CD4-positive, alpha-beta T cell treated with Interleukin-10 for 1 hour (primary cell): ENCODE results near the gene TRIM65.

Experiments
- DNase-seq: peaks from one replicate; pipeline ENCODE4 v3.0.0-alpha.2; 2020

The TRIM65 gene, protein sequence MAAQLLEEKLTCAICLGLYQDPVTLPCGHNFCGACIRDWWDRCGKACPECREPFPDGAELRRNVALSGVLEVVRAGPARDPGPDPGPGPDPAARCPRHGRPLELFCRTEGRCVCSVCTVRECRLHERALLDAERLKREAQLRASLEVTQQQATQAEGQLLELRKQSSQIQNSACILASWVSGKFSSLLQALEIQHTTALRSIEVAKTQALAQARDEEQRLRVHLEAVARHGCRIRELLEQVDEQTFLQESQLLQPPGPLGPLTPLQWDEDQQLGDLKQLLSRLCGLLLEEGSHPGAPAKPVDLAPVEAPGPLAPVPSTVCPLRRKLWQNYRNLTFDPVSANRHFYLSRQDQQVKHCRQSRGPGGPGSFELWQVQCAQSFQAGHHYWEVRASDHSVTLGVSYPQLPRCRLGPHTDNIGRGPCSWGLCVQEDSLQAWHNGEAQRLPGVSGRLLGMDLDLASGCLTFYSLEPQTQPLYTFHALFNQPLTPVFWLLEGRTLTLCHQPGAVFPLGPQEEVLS

DNA sequence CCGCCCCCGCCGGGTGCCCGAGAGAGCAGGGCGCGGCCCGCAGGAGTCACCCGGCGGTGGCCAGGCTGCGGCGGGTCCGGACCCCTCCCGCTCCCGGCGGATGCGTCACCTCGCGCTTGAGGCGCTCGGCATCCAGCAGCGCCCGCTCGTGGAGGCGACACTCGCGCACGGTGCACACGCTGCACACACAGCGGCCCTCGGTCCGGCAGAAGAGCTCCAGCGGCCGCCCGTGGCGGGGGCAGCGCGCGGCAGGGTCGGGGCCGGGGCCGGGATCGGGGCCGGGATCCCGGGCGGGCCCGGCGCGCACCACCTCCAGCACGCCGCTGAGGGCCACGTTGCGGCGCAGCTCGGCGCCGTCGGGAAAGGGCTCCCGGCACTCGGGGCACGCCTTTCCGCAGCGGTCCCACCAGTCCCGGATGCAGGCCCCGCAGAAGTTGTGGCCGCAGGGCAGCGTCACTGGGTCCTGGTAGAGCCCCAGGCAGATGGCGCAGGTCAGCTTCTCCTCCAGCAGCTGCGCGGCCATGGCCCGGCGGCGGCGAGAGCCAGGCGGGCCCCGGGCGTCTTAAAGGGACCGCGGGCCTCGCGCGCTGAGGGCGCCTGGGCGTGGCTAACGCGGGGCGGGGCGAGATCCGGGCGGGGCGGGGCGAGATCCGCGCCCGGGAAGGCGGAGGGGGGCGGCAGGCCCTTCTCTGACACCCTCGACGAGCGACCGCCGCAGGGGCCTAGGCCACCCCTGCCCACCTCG lies at the start of gene TRIM65:
Gene TRIM65 (minus strand): TSS at position 537 of the 745 bp plus-strand sequence. CDS start 14 bp downstream, at position 523.
- peak; percentile 80 for DNase-seq

DNA sequence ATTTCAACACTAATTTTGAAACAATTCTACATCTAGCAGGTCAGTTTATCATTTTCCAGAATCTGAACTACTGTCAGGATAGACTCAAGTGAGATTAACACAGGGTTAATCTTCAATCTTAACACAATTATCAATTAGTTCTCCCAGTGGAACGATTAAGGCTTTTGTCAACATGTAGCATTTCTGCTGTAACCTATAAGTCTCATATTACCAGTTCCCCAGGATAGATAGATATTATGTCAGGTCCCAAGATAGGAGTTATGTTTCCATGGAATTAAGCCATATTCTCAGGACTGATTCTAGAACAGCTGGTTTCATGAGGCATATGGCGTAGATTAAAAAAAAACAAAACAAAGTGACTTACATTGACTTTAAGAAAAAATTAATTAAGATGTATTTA lies 48.5 kb upstream of the TRIM65 start:
- DNase-seq = no peak

DNA sequence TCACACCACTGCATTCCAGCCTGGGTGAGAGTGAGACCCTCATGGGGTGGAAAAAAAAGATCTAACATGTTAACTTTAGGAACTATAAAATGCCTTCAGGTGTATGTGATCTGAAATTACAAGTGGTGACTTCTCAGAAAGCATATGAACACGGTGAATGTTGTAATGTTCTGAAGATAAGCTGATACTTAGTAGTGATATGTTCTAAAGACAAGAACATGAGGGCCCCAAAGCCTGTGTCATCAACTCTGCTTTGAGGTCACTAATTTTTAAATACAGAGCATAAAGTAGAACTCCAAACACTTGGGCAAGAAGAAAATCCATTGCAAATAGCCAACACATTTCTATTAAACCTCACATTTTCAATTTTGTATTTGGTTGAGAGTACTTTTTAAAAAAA lies 46.7 kb upstream of the TRIM65 start:
- no peak for DNase-seq

DNA sequence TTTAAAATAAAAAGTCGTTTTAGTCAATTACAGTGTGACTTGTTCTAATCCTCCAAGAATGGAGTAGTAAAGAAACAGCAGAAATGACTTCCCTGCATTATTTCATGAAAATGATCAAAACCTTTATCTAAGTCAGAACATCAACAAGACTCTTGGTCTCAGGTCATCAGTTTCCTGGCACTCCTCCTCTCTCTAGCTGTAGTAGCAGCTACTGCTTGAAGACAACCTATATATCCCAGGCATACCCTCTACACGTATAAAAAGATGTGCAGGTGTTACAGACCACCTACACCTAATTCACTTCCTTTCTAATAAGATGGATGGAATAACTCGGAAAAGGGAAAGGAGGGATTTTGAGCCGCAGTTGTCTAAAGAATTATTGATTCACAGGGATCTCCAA lies 45.7 kb upstream of the TRIM65 start:
- no peak for DNase-seq

DNA sequence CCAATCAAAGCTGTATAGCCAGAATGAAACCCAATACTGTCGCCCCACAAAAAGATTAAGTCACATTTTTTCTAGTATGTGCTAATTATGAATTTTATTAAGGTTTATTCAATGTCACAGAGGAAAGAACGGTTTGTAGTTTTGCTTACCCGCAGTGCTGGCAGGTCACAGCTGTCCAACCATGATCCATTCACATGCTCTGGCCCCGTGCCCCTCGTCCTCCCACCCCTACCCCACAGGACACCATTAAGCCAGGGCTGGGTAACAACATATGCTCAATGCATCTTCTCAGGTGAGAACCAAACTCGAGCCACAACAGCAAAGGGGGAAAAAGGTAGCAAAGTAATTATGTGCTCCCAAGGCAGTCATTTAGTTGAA lies 44.7 kb upstream of the TRIM65 start:
- no peak for DNase-seq

DNA sequence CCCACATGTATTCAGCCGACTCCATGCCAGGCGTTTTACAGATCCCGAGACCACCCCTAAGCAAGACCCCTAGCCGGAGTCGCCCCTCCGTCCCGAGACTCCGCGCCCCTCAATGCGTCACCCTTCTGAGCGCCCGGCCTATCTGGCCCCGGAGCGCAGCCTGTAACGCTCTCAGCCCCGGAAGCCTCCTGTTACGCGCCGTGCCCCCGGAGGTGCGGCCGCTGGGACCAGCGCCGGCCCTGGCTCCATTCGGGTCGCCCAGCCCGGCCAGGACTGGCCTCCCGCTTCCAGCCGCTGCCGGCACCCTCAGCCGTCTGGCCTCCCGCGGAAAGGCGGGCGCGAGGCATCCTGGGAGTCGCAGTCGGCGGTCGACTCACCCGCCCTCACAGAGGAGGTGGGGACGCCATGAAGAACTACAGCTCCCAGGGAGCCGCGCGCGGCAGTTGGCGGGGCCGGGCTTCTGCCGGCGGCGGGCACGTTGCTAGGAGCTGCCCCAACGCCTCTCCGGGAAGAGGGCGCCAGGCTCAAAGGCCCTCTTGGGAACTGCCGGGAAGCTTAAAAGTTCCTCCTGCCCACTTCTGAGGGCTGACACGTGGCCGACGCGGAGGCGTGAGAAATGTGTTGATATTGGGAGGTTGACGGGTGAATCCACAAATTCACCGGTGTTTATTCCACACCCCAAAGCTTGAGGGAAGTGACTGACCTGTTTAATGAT lies 44.1 kb upstream of the TRIM65 start, which contains the start of gene FBF1:
Gene FBF1 (minus strand): TSS at position 316 of the 715 bp plus-strand sequence. CDS start 2,893 bp downstream, outside the sequence.
- DNase-seq = peak; percentile 88

DNA sequence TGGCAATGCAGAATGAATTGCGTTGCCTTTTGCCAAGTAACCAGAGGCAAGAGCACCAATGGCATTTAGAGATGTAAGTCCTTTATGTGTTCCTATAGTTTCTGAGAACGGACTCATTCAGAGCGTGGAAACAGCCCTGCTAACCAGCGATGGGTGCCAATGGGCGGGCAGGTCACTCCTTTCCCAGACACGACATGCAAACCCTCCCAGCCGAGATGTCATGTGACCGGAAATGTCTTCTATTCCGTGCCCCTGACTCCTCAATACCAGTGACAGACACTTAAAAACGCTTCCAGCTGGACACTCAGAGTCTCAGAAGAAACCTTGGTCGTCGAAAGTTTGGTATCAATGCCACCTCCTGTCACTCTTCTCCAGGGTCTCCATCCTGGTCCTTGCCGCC lies 40.9 kb upstream of the TRIM65 start:
- DNase-seq = no peak

DNA sequence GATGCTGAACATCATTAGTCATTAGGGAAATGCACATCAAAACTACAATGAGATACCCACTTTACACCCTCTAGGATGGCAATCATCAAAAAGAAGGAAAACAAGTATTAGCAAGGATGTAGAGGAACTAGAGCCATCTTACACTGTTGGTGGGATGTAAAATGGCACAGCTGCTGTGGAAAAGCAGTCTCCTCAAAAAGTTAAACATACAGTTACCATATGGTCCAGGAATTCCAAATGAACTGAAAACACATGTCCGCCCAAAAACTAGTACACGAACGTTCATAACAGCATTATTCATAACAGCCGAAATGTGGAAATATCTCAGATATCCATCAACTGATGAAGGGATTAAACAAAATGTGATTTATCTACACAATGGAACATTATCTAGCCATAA lies 37.1 kb upstream of the TRIM65 start:
- no peak for DNase-seq

DNA sequence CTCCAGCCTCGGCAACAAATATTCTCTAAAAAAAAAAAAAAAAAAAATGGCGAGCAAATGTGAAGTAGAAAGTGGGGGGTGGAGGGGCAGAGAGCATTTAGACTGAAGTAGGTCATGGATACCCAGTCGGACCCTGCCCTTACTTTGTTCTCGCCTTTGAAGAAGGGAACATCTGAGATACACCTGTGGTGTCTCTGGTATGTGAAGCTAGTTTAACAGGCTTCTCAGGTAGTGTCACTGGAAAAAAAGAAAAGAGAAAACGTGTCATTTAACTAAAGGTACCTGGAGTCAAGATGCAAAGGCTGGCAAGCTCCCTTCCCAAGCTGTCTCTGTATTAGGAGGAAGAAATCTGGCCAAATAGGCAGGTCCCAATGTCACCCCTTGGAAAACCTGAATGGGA lies 36.1 kb upstream of the TRIM65 start:
- DNase-seq = no peak

DNA sequence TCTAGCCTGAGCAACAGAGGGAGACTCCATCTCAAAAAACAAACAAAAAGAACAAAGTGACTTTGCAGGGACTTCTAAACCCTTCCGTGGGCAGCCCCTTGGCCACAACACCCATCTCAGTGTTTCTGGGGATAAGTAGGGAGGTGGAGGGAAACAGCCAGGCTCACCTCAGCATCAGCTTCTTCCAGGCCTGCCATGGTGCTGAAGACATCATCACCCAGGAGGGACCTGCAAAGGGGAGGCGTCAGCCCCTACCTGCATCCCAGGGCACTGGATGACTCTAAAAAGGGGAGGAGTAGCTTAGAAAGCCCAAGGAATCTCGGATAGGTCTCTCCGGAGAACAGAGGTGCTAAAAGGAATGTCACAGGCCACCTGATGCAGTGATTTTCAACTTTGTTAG lies 34.3 kb upstream of the TRIM65 start:
- no peak for DNase-seq

DNA sequence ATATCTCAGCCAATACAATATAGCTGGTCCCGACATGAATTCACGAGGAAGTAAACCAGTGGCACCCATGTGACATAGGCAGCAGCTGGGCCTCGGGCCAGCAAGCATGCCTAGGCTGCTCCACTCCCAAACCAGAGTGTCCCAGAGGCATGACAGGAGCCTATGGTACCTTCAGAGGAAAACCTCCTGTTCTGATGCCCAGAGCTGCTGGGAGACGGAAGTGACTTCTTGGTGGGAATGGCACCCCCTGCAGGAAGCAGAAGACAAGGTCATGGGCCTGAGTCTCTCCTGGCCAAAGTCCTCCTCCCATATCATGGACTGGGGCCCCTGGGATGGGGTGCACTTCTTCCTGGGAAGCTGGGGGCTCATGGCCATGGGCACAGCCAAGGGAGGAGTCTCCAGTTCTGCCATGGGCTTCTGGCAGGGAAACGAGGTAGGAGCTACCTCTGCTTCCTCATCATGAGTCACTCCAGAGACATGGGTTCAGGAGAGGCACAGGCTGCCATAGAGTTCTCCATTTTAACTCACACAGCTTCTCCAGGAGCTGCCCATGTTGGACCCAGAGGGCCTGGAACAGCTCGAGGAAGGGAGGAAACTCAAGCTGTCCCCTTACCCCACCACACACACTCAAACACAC lies 30.7 kb upstream of the TRIM65 start:
- DNase-seq = peak; percentile 8

DNA sequence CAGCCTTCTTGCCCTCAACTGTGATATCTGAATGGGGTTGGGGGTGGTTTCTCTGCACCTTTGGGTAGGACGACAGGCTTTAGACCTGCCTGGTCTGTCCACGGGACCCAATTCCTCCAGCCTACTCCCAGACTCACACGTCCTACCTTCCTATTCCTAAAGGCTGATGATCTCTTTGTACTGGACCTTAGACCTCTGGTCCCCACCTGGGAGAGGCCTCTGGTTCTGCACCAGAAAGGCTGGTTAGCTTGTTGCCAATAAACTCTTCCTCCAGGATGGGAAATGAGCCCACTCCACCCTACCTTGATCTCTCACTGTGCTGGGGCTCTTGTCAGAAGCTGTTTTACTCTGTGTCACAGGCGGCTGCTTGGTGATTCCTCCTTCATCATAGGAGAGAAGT lies 29.7 kb upstream of the TRIM65 start:
- no peak for DNase-seq

DNA sequence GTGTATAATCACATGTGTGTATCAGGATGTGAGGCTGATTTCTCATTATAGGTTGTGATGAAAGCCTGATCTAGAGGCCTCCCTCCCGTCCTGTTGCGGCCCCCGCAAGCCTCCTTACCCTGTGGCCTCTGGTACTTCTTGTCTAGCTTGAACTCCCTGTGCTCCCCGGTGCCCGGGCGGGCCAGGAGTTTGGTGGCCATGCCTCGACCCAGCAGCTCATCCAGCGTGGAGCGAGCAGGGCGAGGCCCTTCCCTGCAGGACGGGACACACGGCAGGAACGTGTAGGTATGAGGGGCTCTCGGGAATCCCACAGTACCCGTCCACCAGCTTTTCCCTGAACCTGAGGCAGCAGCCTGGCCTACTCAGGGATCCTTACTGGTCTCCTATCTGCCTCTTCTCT lies 29.2 kb upstream of the TRIM65 start:
- no peak for DNase-seq

DNA sequence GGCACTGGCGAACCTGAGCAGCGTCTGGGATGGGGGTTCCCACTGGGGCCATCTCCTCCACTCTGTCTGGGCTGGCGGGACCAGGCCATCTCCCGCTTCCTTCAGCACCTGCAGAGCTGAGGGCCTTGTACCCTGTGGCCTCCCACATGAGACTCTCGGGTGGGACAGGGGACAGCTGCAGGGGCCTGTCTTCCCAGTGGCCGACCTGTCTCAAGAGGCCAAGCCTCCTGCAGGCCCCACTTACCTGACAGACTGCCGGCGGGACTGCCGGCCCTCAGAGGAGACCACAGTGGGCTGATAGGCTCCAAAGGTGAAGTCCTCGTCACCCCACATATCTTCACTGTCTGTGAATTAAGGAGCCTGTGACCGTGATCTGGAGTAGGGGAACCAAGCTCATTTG lies 28.4 kb upstream of the TRIM65 start:
- DNase-seq = no peak

DNA sequence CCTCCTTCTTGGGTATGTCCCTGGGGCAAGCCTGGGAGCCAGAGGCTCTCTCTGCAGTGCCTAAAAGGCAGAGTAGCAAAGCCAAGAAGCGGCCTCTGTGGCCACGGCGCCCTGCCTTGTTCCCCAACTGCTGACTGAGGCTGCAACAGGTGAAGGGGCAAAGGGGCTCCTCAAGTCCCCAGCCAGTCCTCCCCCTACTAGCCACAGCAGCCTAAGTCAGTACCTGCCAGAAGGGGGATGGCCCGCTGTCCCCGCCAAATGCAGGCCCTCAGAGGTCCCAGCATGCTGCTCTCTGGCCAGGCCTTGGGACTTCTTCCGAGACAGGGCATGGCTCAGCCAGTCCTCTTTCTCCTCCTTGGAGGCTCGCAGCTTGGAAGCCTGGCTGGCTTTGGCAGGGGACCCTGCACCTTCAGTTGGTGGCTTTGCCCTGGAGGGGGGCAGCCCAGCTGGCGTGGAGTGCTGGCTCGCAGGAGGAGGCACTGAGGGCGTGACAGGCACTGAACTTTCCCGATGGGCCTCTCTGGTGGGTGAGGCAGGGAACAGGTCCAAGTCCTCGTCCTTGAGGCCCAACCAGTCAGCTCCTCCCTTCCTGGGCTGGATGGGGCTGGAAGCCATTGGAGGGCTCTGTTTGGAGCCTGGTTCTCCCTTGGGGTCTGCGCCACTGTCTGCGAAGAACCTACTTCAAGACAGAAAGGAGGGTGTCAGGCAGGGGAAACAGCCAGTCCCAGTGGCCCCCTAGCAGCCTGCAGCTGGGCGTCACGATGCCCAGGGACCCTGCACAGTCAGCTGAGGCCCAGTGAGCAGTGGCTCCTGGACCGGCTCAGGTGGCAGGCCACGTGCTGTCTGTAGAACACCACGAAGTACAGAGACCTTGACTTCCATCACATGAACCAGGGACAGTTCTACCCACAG lies 26.5 kb upstream of the TRIM65 start:
- DNase-seq = no peak

DNA sequence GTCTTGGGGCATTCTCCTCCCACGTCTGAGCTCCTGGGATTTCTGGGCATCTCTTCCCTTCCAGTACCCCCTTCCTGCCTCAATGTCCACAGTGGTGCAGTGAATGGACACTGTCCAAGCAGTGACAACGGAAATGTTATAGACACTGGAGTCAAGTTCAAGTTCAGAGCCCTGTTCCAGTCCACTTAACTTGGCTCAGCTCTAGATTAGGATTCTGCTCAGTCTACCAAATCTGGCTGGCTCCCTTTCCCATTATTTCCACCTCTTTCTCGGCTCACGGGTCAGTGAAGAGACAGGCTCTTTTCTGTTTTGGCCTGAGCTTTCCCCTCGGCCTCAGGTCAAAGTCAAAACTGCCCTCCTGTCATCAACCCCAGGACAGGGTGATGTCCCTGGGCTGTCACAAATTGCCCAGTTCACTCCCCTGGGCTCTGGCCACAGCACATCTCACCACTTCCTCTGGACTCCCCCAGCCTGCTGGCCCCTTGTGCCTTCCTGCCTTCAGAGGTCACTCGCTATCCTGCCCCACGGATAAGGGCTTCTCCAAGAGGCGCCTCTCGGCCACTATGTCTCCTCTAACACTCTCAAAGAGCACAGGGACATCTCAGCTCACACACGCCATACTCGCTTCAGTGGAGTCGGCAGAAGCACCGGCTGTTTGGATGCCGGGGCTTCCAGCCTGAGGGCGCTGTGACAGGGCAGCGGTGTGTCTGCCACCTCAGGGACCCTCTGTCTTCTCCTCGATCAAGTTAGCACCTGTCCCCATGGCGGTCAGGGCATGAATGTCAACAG lies 25.6 kb upstream of the TRIM65 start:
- no peak for DNase-seq

DNA sequence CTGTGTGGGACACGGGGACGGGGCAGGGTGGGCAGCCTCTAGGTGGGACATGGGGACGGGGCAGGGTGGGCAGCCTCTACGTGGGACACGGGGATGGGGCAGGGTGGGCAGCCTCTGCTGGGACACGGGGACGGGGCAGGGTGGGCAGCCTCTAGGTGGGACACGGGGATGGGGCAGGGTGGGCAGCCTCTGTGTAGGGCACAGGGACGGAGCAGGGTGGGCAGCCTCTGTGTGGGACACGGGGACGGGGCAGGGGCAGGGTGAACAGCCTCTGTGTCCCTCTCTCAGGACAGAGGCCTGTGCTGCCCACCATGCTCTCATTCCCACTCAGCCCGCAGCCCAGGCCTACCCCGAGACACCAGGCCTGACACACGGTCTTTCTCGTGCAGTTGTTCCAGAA lies 24.8 kb upstream of the TRIM65 start:
- DNase-seq = no peak

DNA sequence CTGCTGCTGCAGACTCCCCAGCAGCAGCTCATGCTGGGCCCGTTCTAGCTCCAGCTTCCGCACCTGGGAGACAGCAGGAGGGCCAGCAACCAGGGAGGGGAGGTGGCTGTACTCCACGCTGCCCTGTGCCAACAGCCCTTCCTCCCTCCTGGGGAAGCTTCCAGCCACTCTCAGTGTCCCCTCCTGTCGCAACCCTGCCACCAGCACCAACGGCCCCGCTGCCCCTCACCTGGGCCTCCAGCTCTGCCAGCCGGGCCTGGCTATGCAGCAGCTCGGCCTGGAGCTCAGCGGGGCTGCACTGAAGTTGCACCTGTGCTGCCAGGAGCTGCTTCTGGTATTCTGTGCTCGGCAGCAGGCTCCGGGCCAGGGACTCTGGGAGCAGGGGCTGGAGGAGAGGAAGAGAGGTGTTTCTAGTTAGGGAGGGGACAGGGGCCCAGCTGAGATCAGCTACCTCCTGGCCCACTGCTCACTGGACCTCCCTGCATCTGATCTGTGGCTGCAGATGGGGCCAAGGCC lies 23.4 kb upstream of the TRIM65 start:
- DNase-seq = no peak

DNA sequence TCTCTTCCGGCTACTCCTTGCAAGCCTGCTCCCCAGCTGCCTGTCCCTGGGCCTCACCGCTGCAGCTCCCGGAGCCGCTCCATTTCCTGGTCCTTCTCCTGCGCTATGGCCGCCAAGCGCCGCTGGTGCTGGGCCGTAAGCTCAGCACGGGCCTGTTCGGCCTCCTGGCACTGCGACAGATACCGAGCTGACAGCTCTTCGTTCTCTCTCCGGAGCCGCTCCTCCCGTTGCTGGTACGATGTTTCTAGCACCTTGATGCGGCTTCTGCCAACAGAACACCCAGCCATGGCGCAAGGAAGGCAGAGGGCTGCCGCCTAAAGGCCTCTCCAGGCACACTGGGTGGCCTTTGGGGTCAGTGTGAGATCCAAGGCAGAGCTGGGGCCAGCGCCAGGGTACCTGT lies 22.9 kb upstream of the TRIM65 start:
- no peak for DNase-seq

DNA sequence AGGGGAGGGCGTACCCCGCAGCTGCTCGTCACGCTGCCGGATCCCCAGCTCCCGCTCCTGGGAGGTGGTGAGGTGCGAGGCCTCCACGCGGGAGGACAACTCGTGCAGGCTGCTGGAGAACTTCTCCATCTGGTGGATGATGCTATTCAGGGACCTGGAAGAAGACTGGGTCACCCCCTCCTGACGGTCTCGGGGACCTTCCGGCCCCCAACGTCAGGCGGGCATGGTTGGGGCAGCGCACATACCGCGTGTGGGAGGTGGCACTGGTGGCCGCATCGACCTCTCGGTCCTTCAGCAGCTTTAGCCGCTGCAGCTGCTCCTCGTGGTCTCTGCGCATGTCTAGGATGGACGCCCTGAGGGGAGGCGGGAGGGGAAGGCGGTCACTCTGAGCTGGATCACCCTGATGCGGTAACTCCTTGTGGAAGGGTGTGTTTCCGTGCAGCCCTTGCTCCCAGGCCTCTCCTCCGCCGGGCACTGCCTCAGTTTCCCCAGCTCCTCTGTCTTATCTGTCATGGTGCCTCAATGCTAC lies 21.2 kb upstream of the TRIM65 start:
- DNase-seq = no peak
